Lower leg skin (tissue), 4 donors: Measurements from ENCODE around the gene CDS1. TPM values are rescaled to one million over a fixed set of nuclear protein-coding genes. Genes with fewer than 3 reads are reported as not detected.

Source experiments
- DNase-seq, 2 donors: peaks; one replicate each; pipeline ENCODE4 v3.0.0-alpha.2; 2019; ENCODE audit warnings: low spot score in 2 of 2
- H3K4me3 ChIP-seq: fragments of 200-600 bp; sonication (generic); 2 replicates; pipeline ENCODE4 v1.5.1; 2017; ENCODE audit warnings: mild to moderate bottlenecking, low read depth; ENCODE audit not compliant: poor library complexity, severe bottlenecking
- POLR2A ChIP-seq, 2 donors: fragments of 450-650 bp; IDR thresholded peaks; one replicate each; pipeline ENCODE4 v1.6.1; 2016 to 2017; ENCODE audit warnings: antibody characterized with exemption in 2 of 2, mild to moderate bottlenecking in 1 of 2, moderate library complexity in 1 of 2
- WGBS, 2 donors: methylation state at CpG; one replicate each; pipeline ENCODE4 v1.1.5; 2018; 5-methylcytosine and 5-hydroxymethylcytosine counted together
- intact Hi-C: fragments of 100-400 bp; cut with DNase I; formaldehyde crosslinking; loops from one replicate; pipeline ENCODE4 v1.15.0; 2023; ENCODE audit warnings: low total_unique reads
- total RNA-seq, 4 donors: library from RNA; depleted of rRNA; stranded (reverse); fragments of >200 nt; gene quantifications; one replicate each; pipeline ENCODE4 v1.1.0, GENCODE V29; 2016
- TF ChIP-seq, protein P1 (sequence below), 3 donors: fragments of 450-650 bp; IDR thresholded peaks; one replicate each; pipeline ENCODE4 v1.5.1; 2016; ENCODE audit warnings: antibody characterized with exemption in 3 of 3, mild to moderate bottlenecking in 3 of 3, moderate library complexity in 2 of 3

The CDS1 gene
- total RNA-seq, 4 donors from 2014 or later = 29.3 to 35.8 (median 32.3) TPM

DNA sequence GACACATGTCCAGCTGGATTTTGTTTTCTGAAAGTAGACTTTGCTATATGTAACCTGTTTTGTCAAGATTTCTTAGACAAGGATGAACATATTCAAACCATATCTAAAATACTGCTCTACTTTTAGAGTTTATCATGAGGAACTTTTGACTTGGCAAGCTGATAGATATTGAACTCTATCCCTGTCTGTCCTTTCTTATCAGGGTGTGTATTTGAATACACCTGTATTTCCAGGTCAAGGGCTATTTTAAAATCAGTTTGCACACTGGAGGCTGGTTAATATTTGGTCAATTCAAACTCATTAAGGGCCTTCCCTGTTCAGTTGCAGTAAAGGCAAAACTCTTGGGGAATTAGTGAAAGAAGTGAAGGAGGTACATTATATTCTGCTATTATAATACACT lies 2.3 kb downstream of the CDS1 start:
- H3K4me3 ChIP-seq = no peak overlapping the region
- intact Hi-C loops = no loop called here
- TF ChIP-seq, protein P1, sequence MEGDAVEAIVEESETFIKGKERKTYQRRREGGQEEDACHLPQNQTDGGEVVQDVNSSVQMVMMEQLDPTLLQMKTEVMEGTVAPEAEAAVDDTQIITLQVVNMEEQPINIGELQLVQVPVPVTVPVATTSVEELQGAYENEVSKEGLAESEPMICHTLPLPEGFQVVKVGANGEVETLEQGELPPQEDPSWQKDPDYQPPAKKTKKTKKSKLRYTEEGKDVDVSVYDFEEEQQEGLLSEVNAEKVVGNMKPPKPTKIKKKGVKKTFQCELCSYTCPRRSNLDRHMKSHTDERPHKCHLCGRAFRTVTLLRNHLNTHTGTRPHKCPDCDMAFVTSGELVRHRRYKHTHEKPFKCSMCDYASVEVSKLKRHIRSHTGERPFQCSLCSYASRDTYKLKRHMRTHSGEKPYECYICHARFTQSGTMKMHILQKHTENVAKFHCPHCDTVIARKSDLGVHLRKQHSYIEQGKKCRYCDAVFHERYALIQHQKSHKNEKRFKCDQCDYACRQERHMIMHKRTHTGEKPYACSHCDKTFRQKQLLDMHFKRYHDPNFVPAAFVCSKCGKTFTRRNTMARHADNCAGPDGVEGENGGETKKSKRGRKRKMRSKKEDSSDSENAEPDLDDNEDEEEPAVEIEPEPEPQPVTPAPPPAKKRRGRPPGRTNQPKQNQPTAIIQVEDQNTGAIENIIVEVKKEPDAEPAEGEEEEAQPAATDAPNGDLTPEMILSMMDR (IDR thresholded peaks at IDR 0.05) = no peak
- TF ChIP-seq POLR2A (IDR thresholded peaks at IDR 0.05) = no peak
- no peak for DNase-seq

DNA sequence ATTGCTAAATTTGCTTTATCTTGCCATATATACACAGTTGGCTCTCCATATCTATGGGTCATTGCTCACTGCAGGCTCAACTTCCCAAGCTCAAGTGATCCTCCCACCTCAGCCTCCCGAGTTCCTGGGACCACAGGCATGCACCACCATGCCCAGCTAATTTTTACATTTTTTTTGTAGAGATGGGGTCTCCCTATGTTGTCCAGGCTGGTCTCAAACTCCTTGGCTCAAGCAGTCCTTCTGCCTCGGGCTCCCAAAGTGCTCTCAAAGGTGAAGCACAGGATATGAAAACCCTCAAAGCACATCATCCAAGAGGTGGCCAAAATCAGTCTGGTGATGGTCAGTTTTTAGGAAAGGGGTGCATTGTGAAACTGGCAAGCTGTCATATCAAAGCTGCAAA lies 11.8 kb downstream of the CDS1 start:
- no peak for TF ChIP-seq POLR2A (IDR thresholded peaks at IDR 0.05)
- TF ChIP-seq, protein P1 (IDR thresholded peaks at IDR 0.05) = no peak
- no peak for DNase-seq
- WGBS, 2 donors = 85 to 86% methylated on average over 2 of the region's 2 CpGs
- intact Hi-C loops = no loop called here
- H3K4me3 ChIP-seq = no peak overlapping the region

DNA sequence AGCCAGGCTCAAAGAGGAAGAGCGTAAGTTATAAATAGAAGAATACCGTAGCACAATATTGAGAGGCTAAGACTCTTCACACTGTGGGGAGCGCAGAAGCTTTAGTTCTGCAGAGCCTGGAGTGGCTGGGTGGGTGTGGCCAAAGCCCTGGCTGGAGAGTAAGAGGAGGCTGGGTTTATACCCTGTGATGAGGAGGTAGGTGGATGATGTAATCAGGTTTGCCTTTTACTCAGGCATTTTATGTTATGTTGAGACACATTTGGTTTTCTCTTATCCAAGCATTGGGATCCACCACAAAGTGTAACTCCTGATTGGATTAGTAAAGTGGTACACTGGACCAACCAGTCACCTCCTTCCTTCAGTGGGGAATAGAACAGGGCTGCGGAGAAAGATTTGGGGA lies 13.9 kb downstream of the CDS1 start:
- TF ChIP-seq, protein P1 (IDR thresholded peaks at IDR 0.05) = no peak
- no peak for TF ChIP-seq POLR2A (IDR thresholded peaks at IDR 0.05)
- no peak overlapping the region for H3K4me3 ChIP-seq
- 87 to 93% methylated on average over 4 of the region's 4 CpGs for WGBS, 2 donors
- no peak for DNase-seq
- intact Hi-C loops = no loop called here

DNA sequence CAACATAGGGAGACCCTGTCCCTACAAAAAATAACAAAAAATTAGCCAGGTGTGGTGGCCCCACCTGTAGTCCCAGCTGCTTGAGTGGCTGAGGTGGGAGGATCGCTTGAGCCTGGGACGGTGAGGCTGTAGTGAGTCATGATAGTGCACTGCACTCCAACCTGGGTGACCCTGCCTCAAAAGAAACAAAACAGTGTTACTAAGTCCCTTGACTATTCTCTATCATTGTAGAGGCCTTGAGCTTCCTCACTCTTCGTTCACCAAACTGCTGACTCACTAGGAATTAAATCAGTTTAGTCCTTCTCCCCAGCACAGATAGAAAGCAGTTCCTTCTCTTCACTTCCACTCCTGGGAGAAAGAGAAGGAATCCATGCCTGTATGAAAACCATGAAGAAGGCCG lies 14.5 kb downstream of the CDS1 start:
- intact Hi-C loops = no loop called here
- 77 to 80% methylated on average over 4 of the region's 4 CpGs for WGBS, 2 donors
- H3K4me3 ChIP-seq = no peak overlapping the region
- DNase-seq = no peak
- TF ChIP-seq, protein P1 (IDR thresholded peaks at IDR 0.05) = no peak
- TF ChIP-seq POLR2A (IDR thresholded peaks at IDR 0.05) = no peak

DNA sequence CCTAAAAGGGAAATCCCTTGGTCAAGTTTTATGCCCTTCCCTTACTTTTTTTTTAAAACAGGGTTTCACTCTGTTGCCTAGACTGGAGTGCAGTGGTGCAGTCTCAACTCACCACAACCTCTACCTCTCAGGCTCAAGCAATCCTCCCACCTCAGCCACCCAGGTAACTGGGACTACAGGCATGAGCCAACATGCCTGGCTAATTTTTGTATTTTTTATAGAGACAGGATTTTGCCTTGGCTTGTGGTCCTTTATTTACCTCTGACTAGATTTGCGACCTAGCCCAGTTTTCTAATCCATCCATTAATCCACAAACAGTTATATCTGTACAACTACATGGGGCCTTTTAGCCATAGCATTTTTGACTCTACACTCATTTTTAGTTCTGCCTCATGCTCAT lies 23.7 kb downstream of the CDS1 start:
- H3K4me3 ChIP-seq = no peak overlapping the region
- 42 to 67% methylated on average over 1 of the region's 1 CpG for WGBS, 2 donors
- no peak for DNase-seq
- intact Hi-C loops = no loop called here
- TF ChIP-seq POLR2A (IDR thresholded peaks at IDR 0.05) = no peak
- TF ChIP-seq, protein P1 (IDR thresholded peaks at IDR 0.05) = no peak

DNA sequence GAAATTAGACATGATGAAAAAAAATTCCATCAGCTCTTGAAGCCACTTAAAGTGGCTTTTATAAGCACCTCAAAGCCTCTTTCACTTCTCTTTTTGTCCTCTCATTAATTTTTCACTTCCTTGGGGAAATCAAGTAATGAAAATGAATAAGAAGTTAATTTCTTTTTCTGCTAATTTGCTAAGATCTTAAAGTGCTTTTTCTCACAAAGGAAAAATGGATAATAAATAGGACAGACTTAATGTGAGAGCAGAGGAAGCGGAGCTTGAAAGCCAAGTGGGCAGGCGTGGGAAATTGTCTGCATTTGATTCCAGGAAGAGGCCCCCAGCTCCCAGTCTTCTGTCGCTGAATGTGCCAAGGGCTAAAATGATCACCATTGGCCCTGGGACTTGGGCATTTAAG lies 28.6 kb downstream of the CDS1 start:
- 84 to 87% methylated on average over 3 of the region's 3 CpGs for WGBS, 2 donors
- H3K4me3 ChIP-seq = no peak overlapping the region
- TF ChIP-seq POLR2A (IDR thresholded peaks at IDR 0.05) = no peak
- TF ChIP-seq, protein P1 (IDR thresholded peaks at IDR 0.05) = no peak
- no peak for DNase-seq
- intact Hi-C loops = no loop called here
